ENCODE measurements around the gene DHCR7. TPM values are rescaled to one million over a fixed set of nuclear protein-coding genes. Genes with fewer than 3 reads are reported as not detected.
A peak's percentile ranks its signal among the peaks of the same experiment; 100 is the strongest.

Gene DHCR7
- total RNA-seq, 1 donor from 2014 or later, result 9.9 TPM

DNA sequence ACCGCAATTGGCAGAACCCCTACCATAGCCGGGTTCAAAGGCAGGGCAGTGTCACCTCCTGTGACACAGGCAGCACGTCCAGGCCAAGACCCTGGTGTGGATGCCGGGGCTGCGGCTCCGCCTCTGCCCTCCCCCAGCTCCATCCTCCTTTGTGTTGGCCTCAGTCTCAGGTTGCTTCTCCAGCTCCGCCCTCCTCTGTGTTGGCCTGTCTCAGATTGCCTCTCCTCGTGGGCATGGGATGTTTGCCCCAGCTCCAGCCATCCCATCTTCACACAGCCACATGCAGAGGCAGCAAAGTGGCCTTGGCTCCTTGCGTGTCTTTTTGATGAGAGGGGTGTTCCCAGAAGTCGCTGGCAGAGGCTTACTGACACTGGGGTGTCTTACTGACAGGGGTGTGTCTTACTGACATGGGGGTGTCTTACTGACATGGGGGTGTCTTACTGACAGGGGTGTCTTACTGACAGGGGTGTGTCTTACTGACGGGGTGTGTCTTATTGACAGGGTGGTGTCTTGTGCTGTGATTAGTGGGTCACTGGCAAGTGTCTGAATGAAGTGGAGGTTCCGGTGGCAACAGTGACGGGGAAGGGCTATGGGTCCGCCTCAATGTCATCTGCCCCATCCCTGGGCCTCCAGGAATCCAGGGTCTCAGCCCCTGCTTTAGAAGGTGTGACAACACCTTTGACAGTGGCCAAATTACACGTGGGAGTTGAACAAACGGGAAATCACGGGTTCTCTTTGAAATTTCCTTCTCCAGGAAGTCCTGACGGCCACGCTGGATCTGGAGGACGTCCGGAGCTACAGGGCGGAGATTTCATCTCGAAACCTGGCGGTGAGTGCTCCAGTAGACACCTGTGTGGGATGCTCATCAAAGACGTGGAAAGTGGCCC lies 29.7 kb upstream of the DHCR7 start:
- no peak for DNase-seq

DNA sequence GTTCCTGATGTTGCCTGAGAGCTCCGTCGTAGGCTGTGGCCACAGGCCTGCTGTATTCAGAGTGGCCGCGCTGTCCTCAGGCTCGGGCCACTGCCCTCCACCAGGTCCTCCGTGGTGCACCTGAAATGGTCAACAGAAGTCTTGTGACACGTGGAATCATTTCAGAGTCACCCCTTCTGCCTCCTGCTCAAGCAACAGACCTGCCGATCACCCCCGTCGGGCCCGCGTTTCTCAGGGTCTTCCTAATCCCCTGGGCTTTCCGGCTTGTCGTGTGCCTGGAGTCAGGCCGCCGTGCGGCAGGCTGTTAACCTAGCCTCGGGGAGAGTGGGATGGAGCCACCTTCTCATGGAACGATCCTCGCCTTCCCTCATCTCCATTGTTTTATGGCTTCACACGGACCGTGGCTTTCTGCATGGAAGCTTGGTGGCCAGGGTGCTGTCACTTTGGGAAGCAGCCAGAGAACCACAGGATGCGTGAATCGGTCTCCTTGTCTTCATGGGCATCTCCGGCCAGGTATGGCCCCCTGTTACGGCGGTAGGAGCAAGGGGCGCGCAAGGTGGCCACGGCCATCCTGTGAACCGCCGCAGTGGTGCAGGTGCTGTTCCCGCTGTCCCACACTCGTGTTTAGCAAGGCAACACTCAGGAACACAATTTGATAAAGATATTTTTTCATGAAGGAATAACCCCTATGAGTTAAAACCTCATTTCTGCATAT lies 28.9 kb upstream of the DHCR7 start:
- no peak for DNase-seq

DNA sequence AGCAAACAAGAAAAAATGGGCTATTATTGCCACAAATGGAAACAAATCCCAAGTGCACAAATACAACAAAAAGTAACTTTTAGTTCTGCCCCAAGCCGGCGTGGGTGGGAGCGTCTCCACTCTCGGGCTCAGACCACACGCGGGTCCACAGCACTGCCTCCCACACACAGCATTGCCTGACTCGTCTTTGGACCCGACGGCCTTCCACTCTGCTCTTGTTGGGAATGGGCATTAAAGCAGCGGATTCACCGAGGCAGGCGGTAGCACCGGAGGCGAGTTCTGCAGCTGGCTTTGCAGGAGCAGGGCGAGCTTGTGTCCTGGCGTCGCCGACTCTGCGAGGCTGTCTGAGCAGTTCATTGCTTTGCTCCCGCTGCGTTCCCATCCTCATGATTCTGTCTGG lies 27.8 kb upstream of the DHCR7 start:
- DNase-seq, result no peak

DNA sequence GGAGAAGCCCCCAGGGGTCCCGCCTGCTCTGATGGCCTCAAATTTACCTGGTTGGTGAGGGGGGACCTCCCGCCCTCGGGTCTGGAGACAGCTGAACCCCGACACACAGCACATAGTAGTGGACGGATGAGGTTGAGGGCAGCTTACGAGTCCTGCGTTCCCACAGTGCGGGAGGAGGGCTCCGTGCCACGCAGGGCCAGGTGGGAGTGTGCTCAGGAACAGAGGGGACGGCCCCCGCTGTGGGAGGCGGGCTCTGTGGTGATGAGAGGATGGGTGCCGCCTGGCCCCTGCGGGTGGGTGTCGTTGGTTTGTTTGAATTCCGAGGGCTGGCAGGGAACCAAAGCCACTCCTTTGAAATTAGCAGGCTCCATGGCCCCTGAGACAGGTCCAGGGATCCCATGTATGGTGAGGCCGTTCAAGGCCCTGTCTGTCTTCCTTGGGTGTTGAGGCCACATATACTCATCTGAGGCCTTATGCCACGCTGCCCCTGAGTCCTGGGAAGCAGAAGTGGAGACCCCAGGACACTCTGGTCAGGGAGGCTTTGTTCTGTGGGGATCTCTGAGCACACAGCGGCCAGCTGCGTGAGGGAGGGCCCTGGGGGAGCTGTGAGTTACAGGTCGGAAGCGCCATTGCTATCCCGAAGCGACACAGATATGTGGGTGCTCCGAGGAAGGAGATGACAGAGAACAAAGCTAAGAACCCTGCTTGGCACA lies 26.7 kb upstream of the DHCR7 start:
- no peak for DNase-seq

DNA sequence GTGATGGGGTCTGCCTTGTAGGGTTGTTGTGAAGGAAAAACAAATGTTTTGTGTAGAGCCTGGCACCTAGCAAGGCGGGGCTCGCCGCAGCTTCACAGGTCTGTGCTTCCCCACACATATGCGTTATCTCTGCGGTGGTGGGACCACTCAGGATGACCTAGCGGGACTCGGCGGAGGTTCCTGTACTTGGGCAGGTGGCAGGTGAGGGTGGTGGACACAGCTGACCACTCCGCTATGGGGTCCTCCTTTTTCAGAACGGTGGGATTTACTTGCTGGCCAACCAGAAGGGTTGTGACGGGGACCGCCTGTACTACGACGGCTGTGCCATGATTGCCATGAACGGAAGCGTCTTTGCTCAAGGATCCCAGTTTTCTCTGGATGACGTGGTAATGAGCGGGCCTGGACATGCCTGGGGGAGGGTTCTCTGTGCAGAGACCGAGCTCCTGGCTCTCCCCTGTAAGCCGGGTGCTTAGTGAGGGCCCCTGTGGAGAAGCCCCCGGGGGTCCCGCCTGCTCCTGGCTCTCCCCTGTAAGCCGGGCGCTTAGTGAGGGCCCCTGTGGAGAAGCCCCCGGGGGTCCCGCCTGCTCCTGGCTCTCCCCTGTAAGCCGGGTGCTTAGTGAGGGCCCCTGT lies 26.1 kb upstream of the DHCR7 start:
- no peak for DNase-seq

DNA sequence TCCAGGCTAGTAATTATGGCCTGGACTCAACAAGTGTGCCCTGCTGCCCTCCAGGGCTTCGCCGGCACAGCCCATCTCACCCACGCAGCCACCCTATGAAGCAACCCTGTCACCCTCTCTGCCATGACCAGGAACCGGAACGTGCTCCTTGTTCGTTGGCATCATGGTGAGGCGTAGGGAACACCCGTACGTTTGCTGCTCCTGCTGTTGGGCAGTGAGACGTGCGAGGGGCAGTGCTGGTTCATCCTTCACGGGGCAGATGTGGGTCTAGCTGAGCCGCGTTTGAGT lies 25.5 kb upstream of the DHCR7 start:
- no peak for DNase-seq

DNA sequence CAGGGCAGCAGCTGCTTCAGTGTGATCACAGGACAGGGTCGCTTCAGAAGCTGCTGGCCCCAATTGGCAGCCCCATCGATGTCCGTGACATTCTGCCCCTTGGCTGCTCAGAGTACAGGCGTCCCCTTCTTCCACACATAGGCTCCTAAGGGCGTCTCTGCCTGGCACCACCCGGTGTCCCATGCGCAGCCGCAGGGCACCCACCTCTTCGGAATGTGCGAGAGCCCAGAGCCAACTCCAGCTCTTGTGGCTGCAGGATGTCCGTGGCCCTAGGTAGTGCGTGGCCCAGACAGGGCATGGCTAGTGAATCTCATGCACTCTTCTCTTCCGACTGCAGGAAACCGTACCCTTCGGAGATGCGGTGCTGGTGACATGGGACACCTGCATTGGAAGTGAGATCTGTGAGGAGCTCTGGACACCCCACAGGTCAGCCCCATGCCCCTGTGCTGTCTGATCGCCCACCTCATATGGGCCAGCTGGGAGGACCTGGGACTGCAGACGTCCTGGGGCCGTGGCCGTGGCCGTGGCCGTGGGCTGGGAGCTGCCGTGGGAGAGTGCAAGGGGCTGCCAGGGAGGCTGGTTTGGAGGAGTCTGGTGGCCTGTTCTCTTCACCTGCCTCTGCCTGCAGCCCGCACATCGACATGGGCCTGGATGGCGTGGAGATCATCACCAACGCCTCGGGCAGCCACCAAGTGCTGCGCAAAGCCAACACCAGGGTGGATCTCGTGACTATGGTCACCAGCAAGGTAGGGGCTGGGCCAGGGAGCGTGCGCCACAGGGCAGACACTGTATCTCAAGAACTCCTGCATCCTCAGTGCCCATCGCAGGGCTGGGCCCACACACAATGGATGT lies 25.0 kb upstream of the DHCR7 start:
- no peak for DNase-seq

DNA sequence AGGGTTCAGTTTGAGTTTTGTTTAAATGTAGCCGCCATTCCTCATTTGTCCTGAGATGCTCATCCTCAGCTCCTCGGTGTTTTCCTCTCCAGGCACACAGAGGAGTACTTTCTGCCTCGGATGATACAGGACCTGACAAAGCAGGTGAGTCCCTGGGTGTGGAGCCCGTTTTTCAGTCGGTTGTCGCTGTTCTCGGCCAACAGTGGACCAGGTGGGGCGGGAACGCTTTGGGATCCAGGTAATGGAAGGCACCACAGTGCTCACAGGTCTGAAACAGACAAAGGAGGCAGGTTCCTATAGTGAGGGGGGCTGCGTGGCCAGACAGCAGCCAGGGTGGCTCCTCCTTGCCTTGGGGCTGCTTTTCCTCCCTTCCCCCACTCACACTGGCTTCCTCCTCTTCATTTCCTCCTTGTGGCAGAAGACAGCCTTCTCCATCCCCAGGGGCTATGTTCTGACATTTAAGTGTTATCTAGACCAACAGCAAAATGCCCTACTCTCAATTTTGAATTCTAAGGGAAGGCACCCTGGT lies 24.2 kb upstream of the DHCR7 start:
- no peak for DNase-seq

DNA sequence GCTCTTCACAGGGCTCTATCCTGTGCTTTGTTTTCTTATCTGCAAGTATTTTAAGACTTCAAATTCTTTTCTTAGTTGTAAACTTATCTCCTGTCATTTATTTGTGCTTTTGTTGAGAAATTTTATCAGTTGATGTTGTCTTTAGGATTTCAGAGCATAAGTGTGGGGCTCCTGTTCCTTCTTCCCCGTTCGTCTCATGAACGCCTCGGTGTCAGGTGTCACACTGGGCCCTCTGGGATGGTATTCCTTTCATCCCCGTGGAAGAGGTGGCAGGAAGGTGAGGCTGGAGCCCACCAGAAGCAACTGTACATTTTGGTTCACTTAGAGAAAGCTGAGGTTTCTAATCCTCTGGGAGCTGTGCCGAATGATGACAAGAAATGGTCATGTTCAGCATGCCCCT lies 22.8 kb upstream of the DHCR7 start:
- no peak for DNase-seq

DNA sequence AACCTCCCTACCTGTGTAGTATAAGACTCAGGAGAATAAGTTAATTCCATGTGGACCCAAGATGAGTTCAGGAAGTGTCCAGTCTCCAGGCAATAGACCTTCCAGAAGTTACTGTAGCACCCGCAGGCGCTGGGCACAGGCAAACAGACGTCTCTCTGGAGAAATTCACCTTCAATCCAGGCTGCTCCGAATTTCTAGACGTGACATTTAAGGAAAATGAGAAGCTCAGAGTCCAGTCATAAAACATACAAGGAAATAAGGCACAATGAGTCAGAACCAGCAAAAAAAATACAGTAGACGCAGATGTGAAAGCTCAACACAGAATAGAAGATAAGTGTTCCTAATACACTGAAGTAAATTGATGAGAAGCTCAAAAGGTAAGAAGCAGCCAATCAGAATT lies 19.0 kb upstream of the DHCR7 start:
- no peak for DNase-seq

DNA sequence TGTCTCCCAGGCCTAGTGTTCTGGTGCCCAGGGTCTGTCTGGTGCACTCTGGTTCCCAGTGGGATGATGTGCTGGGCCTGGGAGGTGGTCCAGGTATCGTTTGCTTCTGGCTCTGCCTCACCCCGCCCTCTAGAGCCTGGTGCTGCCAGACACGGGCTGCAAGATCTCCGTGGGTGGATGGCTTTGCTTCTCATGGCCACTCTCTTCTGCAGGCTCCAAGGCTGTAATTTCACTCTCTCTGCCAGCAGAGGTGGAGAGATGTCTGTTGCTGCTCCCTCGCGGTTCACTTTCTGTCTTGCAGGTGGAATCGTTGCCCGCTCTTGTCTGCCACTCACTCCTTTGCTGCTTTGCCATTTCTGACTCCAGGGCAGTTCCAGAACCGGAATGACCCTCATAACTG lies 18.2 kb upstream of the DHCR7 start:
- no peak for DNase-seq

DNA sequence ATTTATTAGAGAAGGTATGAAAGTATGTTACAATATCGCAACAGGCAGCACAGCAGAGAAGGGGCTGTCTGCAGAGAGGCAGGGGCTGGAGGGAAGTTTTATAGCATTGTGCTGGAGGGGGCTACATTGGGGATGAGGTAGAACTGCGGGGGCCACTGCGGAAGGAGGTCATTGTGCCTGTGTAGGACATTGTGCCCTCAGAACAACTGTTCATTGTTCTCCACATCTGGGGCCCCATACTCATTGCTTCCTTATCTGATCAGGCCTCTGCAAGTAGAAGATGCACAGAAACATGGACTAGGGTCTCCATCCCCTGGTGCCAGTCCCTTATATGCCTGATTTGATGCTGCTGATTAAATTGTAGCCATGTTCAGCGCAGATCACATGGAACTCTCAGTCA lies 16.9 kb upstream of the DHCR7 start:
- no peak for DNase-seq

DNA sequence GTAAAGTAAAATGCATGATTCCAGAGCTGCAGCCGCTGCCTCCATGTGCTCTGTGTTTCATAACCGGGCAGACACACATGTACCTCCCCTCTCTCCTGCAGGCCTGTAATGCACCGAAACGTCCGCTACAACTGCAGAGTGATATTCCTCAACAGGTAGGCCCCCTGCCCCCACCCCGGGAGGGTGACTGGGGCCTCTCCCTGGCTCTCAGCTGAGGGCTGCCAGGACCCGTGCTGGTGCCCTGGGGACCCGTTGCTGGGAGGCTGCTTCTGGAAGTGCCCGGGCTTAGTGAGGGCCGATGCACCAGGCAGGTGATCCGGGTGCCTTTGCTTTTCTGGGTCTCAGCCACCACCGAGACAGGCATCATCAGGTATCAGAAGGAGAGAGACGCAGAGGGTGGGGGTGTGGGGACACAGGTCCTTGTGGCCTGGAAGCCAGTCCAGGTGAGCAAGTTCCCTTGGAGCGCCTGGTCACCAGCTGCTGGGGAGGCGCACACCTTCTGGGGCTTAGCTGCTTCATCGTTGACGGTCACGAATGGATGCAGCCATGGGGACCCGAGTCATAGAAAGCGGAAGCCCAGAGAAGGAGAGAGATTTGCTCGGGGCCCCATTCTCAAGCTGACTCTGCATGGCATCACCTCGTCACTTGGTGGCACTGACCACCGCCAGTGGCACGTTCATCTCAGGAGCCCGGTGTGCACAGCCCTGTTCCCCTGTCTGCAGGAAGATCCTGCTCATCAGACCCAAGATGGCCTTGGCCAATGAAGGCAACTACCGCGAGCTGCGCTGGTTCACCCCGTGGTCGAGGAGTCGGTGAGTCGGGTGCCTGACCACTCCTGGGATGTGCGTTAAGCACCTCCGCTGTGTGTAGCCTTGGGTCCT lies 15.4 kb upstream of the DHCR7 start:
- no peak for DNase-seq

DNA sequence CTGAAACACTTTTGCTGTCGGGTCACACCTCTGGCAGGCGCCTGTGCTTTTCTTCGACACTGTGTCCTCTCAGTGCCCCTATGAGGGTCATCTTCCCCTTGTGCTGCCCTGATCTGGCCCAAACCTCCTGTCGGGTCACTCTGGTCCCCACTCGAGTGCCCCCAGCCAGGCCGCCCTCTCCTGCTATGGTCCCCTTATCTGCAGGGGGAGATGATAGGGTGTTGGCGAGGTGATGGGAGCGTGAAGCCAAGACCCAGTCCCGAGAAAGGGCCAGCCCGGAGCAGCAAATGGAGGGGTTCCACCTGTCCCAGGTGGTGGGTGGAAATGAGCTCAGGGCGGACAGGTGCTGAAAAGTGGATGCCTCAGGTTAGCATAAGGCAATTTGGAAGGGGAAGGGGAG lies 14.5 kb upstream of the DHCR7 start:
- no peak for DNase-seq

DNA sequence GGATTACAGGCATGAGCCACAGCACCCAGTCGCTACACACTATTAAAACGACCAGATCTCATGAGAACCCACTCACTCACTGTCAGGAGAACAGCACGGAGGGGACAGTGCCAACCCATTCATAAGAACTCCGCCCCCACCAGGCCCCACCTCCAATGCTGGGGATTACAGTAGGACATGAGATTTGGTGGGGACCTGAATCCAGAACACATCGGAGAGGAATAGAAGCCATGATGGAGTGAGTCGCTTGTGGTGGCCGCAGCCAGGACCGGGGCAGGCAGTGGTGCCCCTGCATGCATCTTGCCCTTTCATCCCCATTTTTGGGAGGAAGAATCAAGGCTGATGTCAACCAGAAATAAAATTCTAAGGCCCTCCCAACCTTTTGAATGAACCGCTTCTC lies 13.5 kb upstream of the DHCR7 start:
- no peak for DNase-seq

DNA sequence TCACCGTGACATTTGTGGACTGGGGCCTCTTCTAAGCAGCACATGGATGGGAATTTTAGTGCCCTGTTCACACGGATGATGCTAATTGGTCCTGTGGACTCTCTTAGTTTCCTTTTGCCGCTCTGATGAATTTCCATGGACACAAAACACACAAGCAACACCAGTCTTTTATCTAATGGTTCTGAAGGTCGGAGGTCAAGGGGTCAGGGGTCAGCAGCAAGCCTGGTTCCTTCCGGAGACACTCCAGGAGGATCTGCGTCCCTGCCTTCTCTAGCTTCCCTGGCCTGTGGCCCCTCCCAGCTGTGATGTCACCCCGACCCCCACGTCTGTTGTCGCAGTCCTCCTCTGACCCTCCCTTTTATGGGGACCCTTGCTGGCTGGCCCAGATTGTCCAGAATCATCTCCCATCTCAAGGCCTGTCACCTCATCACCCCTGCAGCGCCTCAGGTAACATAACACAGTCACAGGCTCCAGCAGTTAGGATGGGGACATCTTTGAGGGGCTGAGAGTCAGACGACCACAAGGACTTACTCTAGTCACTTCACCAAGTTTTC lies 11.7 kb upstream of the DHCR7 start:
- DNase-seq, result no peak

DNA sequence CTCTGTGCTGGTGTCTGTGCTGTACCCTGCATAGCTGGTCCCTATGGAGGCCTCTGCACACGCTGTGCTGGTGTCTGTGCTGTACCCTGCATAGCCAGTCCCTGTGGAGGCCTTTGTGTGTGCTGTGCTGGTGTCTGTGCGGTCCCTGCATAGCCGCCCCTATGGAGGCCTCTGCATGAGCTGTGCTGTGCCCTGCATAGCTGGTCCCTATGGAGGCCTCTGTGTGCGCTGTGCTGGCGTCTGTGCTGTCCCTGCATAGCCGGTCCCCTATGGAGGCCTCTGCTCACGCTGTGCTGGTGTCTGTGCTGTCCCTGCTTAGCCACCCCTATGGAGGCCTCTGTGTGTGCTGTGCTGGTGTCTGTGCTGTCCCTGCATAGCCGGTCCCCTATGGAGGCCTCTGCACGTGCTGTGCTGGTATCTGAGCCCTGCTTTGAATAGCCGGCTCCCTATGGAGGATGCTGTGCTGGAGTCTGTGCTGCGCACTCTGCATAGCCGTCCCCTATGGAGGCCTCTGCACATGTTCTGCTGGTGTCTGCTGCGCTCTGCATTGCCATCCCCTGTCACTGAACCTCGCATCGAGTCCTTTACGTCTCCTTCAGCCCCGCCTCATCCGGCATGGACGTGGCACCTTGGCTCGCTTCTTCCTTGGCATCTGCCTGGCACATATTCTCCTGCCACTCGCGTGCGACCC lies 11.0 kb upstream of the DHCR7 start:
- DNase-seq, result no peak

DNA sequence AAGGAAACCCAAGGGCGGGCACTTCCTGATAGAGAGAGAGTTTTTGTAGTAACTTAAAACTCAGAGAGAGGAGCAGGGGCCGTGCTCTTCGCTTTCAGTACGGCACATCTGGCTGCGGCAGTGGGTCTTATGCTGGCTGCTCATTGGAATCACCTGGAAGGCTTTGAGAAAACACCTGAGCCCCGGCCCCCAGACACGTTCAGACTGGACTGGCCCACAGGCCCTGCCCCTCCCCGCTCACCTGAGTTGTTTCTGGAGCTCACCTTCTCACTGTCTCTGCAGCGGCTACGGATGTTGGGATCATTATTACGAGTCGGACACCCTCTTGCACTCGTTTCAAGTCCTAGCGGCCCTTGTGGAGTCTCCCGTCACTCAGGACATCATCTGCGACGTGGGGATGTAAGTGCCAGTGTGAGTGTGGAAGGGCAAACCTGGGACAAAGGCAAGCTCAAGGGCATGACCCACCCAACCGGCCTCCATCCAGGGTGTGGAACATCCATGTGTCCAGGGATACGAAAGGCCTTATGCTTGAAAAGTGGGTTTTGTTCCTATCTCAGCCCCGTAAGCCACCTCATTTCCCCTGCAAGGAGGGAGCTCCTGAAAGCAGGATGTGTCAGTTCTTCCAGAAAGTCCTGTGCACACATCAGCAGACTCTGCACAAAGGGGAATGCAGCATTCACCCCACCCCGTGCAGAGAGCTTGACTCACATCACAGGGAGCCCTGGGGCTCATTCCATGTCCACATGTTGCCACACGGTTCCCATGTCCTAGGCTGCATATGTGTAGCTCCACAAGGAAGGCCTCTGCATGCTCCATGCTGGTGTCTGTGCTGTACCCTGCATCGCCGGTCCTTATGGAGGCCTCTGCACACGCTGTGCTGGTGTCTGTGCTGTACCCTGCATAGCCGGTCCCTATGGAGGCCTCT lies 10.2 kb upstream of the DHCR7 start:
- DNase-seq, result peak; percentile 35

DNA sequence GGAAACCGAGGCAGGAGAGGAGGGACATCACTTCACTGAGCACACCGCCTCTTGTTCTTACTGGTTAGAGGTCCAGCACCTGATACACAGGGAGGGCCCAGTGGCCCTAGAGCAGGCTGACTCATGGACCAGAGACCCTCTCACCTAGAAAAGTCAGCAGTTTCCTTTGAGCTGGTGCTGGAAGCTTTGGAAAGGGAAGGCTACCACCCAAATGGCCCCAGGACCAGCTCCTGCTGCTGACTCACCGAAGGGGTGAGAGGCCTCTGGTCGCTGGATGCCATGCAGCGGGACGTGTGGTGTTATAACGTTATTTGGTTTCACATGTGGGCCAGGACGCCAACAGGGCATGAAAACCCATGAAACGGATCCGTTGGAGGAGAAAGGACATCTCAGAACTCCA lies 8.6 kb upstream of the DHCR7 start:
- DNase-seq, result no peak
